HL-60 (cell line): ENCODE data around the gene BRME1.

Experiments used
- DNase-seq, 2 experiments: peaks; one replicate each; pipeline ENCODE4 v3.0.0-alpha.2; 2010 to 2020; ENCODE audit warnings: low read depth in 1 of 2, low spot score in 1 of 2
- H3K27ac ChIP-seq: fragments of 250-450 bp; sonication (Bioruptor Pico); replicated peaks from 2 replicates; pipeline ENCODE4 v1.5.1; 2020; ENCODE audit warnings: mild to moderate bottlenecking, moderate library complexity
- H3K27me3 ChIP-seq: fragments of 250-450 bp; sonication (Bioruptor Pico); 2 replicates; pipeline ENCODE4 v1.5.1; 2021; ENCODE audit warnings: mild to moderate bottlenecking, moderate library complexity; ENCODE audit not compliant: insufficient read depth, poor library complexity, severe bottlenecking
- H3K4me3 ChIP-seq: replicated peaks from 2 replicates; pipeline ENCODE4 v1.5.1; 2011; ENCODE audit warnings: mild to moderate bottlenecking, control low read depth, low read length; ENCODE audit not compliant: insufficient read depth
- CTCF ChIP-seq: IDR thresholded peaks from one replicate; pipeline ENCODE4 v1.5.1; 2011; ENCODE audit warnings: low read length, control low read depth, inconsistent platforms; ENCODE audit not compliant: insufficient read depth
- GABPA ChIP-seq: IDR thresholded peaks from 2 replicates; pipeline ENCODE4 v1.6.1; 2012; ENCODE audit warnings: low read depth
- POLR2AphosphoS5 ChIP-seq: IDR thresholded peaks from 2 replicates; pipeline ENCODE4 v1.6.1; 2012; ENCODE audit warnings: low read depth
- REST ChIP-seq: IDR thresholded peaks from 2 replicates; pipeline ENCODE4 v1.6.1; 2012; ENCODE audit warnings: low read depth; ENCODE audit not compliant: insufficient replicate concordance
- SPI1 ChIP-seq: IDR thresholded peaks from 2 replicates; pipeline ENCODE4 v1.6.1; 2012; ENCODE audit warnings: low read depth, mild to moderate bottlenecking, borderline replicate concordance

BRME1 gene

DNA sequence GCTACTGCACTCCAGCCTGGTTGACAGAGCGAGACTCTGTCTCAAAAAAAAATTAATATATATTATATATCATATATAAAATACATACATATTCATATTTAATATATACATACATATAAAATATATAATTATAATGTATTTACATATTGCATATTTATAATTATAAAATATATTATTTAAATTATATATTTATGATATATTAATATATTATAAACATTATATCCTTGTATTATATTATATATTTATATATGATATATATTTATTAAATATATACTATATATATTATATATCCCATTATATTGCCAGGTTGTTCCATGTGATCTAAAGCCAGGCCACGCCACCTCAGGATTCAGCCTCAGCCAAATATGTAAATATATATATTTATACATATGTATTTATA, 9.7 kb downstream of the BRME1 start:
- DNase-seq = no peak
- Histone ChIP-seq H3K27ac (no peak overlapping the region), H3K4me3 (no peak overlapping the region), H3K27me3 (no peaks in the 10 kb centered on the region)
- TF ChIP-seq REST (no peak), GABPA (no peak), CTCF (no peak), POLR2AphosphoS5 (no peak), SPI1 (no peak)

DNA sequence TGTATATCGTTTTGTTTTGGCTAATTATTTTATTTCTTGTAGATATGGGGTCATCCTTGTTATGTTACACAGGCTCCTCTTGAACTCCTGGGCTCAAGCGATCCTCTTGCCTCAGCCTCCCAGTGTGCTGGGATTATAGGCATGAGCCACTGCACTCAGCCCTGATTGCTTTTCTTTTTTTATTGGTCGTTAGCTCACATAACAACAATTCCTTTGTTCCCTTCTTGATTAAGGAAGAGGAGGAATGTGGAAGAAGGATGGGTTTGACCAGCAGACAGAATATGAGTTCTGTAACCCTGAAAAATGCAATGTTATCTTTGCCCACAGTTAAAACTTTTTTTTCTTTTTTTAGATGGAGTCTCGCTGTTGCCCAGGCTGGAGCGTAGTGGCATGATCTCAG, 11.4 kb downstream of the BRME1 start:
- no peak overlapping the region for H3K4me3 ChIP-seq
- DNase-seq = no peak
- no peak overlapping the region for H3K27ac ChIP-seq
- no peaks in the 10 kb centered on the region for H3K27me3 ChIP-seq
- TF ChIP-seq REST (no peak), SPI1 (no peak), POLR2AphosphoS5 (no peak), GABPA (no peak), CTCF (no peak)

DNA sequence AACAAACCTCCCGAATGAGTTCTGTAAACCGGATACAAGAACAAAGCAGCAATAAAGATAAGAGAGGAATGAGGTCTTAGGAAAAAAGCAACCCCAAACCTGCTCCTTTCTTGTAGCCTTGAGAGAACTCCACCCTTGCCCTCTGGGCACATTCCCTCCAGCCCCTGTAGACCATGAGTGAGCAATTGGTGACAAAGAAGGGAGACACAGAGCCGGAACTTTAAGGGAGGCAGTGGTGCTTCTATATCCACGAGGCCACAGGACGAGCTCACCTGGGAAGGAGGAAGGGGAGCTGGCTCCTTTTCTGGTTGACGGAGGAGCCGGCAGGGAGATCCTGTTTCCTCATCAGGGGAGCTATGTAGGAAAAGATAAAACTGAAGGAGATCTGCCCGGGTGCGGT, 13.0 kb downstream of the BRME1 start:
- H3K27ac ChIP-seq = no peak overlapping the region
- DNase-seq = no peak
- TF ChIP-seq REST (no peak), CTCF (no peak), SPI1 (no peak), GABPA (no peak), POLR2AphosphoS5 (no peak)
- no peaks in the 10 kb centered on the region for H3K27me3 ChIP-seq
- H3K4me3 ChIP-seq = no peak overlapping the region
